CD14-positive monocyte (primary cell): ENCODE data around the gene HOXB8. TPM values are rescaled to one million over a fixed set of nuclear protein-coding genes. Genes with fewer than 3 reads are reported as not detected.

Source experiments
- DNase-seq, 3 donors: peaks; one replicate each; pipeline ENCODE4 v3.0.0-alpha.2; 2011 to 2022
- H2AFZ ChIP-seq: 2 replicates; pipeline ENCODE4 v1.6.0; 2012; ENCODE audit warnings: mild to moderate bottlenecking, low read depth, low read length, inconsistent platforms; ENCODE audit not compliant: insufficient read depth, poor library complexity, severe bottlenecking
- H3K27ac ChIP-seq, 2 donors: 1 replicate in 1 of 2; 2 replicates in 1 of 2; pipeline ENCODE4 v1.5.1; 2012 to 2013; ENCODE audit warnings: low read length in 2 of 2, control low read depth in 1 of 2, inconsistent platforms in 1 of 2, low read depth in 1 of 2, mild to moderate bottlenecking in 1 of 2
- H3K27me3 ChIP-seq, 2 donors: one replicate each; pipeline versions ENCODE4 v1.6.0 to v1.6.1; 2011 to 2013; ENCODE audit warnings: low read length in 2 of 2; ENCODE audit not compliant: control insufficient read depth in 2 of 2, insufficient read depth in 2 of 2
- H3K36me3 ChIP-seq, 2 donors: replicated peaks in 1 of 2; 1 replicate in 1 of 2; 2 replicates in 1 of 2; pipeline versions ENCODE4 v1.5.1 to v1.6.1; 2012 to 2013; ENCODE audit warnings: low read length in 2 of 2, control low read depth in 1 of 2, inconsistent platforms in 1 of 2, mild to moderate bottlenecking in 1 of 2; ENCODE audit not compliant: insufficient read depth in 2 of 2, control insufficient read depth in 1 of 2
- H3K4me1 ChIP-seq, 2 donors: 1 replicate in 1 of 2; 2 replicates in 1 of 2; pipeline versions ENCODE4 v1.5.1 to v1.6.1; 2012 to 2013; ENCODE audit warnings: low read length in 2 of 2, control low read depth in 1 of 2, inconsistent platforms in 1 of 2, mild to moderate bottlenecking in 1 of 2, moderate library complexity in 1 of 2; ENCODE audit not compliant: insufficient read depth in 2 of 2, control insufficient read depth in 1 of 2
- H3K4me2 ChIP-seq: replicated peaks from 2 replicates; pipeline ENCODE3; 2012; ENCODE audit warnings: low read length, moderate library complexity, mild to moderate bottlenecking; ENCODE audit not compliant: poor library complexity, severe bottlenecking; ENCODE audit errors: extremely low read depth
- H3K4me3 ChIP-seq, 3 experiments: fragments of 200-600 bp in 1 of 3; sonication (generic) in 1 of 3; replicated peaks in 1 of 3; 1 replicate in 2 of 3; 2 replicates in 1 of 3; pipeline ENCODE4 v1.5.1; 2011 to 2013; ENCODE audit warnings: low read length in 3 of 3, mild to moderate bottlenecking in 3 of 3, control low read depth in 2 of 3, low read depth in 2 of 3, inconsistent platforms in 1 of 3, moderate library complexity in 1 of 3
- H3K79me2 ChIP-seq: 2 replicates; pipeline ENCODE4 v1.6.0; 2012; ENCODE audit warnings: mild to moderate bottlenecking, control low read depth, inconsistent platforms, low read length, moderate library complexity; ENCODE audit not compliant: insufficient read depth
- H3K9ac ChIP-seq: 2 replicates; pipeline ENCODE4 v1.6.0; 2017; ENCODE audit warnings: low read length, mild to moderate bottlenecking; ENCODE audit not compliant: insufficient read depth, poor library complexity, severe bottlenecking
- H3K9me3 ChIP-seq, 2 donors: replicated peaks in 1 of 2; 1 replicate in 1 of 2; 2 replicates in 1 of 2; pipeline versions ENCODE4 v1.5.1 to v1.6.1; 2012 to 2013; ENCODE audit warnings: low read length in 2 of 2, control low read depth in 1 of 2; ENCODE audit not compliant: control insufficient read depth in 1 of 2, insufficient read depth in 1 of 2
- H4K20me1 ChIP-seq: 2 replicates; pipeline ENCODE4 v1.6.0; 2012; ENCODE audit warnings: mild to moderate bottlenecking, low read length, control low read depth, moderate library complexity; ENCODE audit not compliant: insufficient read depth
- H3K27ac Mint-ChIP-seq, 7 donors: one replicate each; pipeline ENCODE4 v1.8.0; 2020; ENCODE audit warnings: mild to moderate bottlenecking in 7 of 7, mixed read lengths in 7 of 7, moderate library complexity in 6 of 7, inconsistent platforms in 2 of 7
- H3K27me3 Mint-ChIP-seq, 3 donors: one replicate each; pipeline ENCODE4 v1.8.0; 2021 to 2022; ENCODE audit warnings: low read depth in 3 of 3, mild to moderate bottlenecking in 3 of 3, mixed read lengths in 3 of 3, moderate library complexity in 3 of 3, inconsistent platforms in 1 of 3
- H3K36me3 Mint-ChIP-seq, 2 donors: one replicate each; pipeline ENCODE4 v1.8.0; 2020; ENCODE audit warnings: mixed read lengths in 2 of 2, inconsistent platforms in 1 of 2, mild to moderate bottlenecking in 1 of 2
- H3K4me1 Mint-ChIP-seq: one replicate; pipeline ENCODE4 v1.8.0; 2020; ENCODE audit warnings: mild to moderate bottlenecking, mixed read lengths
- H3K4me3 Mint-ChIP-seq, 2 donors: one replicate each; pipeline ENCODE4 v1.8.0; 2020; ENCODE audit warnings: mild to moderate bottlenecking in 2 of 2, mixed read lengths in 2 of 2, moderate library complexity in 1 of 2
- H3K9me3 Mint-ChIP-seq, 7 donors: one replicate each; pipeline ENCODE4 v1.8.0; 2020 to 2022; ENCODE audit warnings: mixed read lengths in 7 of 7, mild to moderate bottlenecking in 6 of 7, moderate library complexity in 6 of 7, inconsistent platforms in 2 of 7
- WGBS: methylation state at CpG from one replicate; pipeline ENCODE4 v1.1.5; 2013; ENCODE audit warnings: missing lambda C conversion rate; ENCODE audit not compliant: insufficient coverage; 5-methylcytosine and 5-hydroxymethylcytosine counted together
- intact Hi-C, 2 donors: fragments of 100-400 bp; cut with micrococcal nuclease; formaldehyde crosslinking; loops; one replicate each; pipeline versions ENCODE4 v1.15.0 to v1.15.1; 2023
- polyA plus RNA-seq, 3 donors: library from polyadenylated mRNA; depleted of rRNA in 1 of 3; unstranded in 2 of 3; stranded (reverse) in 1 of 3; fragments of 300-500 nt in 2 of 3; fragments of >200 nt in 1 of 3; fragmentation: Illumina TruSeq in 2 of 3; gene quantifications; 1 replicate in 2 of 3; 2 replicates in 1 of 3; pipeline ENCODE4 v1.2.3, GENCODE V29; 2012 to 2021
- TF ChIP-seq, protein P1 (sequence below): fragments of 200-600 bp; IDR thresholded peaks from one replicate; pipeline ENCODE4 v1.8.0; 2022; ENCODE audit warnings: antibody characterized with exemption, mild to moderate bottlenecking

Gene HOXB8
- polyA plus RNA-seq, 3 donors: not detected

DNA sequence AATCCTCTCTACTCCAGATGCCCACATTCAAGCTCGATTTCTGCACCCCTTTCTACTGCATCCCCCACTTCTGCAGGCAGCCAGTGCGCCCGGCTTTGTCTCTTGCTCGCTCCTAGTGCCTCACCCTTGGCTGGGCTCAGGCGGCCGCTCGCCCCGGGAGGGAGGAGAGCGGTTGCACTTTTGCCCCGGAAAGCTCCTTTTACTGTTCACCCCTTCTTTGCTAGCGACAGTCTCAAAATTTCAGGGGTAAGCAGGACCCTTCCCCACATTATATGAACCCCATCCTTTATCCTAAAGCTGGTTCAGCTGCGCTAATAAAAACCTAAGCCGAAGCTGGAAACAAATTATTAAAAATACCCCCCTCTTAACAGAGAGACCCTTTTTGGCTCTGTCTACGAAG, 22.5 kb downstream of the HOXB8 start:
- Histone ChIP-seq H2AFZ (no peak overlapping the region), H3K27ac (no peak overlapping the region), H3K9ac (no peak overlapping the region), H3K27me3 (peaks cover 82 to 100% of the 10 kb centered on the region in 2 donors), H3K4me1 (peaks cover 21 to 34% of the 10 kb centered on the region in 2 donors), H3K9me3 (peaks cover 0 to 26% of the 10 kb centered on the region in 2 donors), H3K4me2 (no peak overlapping the region), H3K79me2 (no peaks in the 10 kb centered on the region), H4K20me1 (no peaks in the 10 kb centered on the region), H3K36me3 (no peaks in the 10 kb centered on the region), H3K4me3 (no peak overlapping the region)
- Mint-ChIP-seq H3K9me3 (peaks cover 0 to 32% (median 13%) of the 10 kb centered on the region in 7 donors), H3K4me3 (peak overlapping the region in 1 of 2 donors; percentile 92), H3K4me1 (peaks cover 47% of the 10 kb centered on the region), H3K27me3 (peaks cover 99 to 100% (median 100%) of the 10 kb centered on the region in 3 donors), H3K27ac (peak overlapping the region in 2 of 7 donors; percentile 36 to 64), H3K36me3 (peaks cover 9 to 33% of the 10 kb centered on the region in 2 donors)
- intact Hi-C loops: loop anchor here (5.0 kb wide), 2 partner anchors 100 to 255 kb away; no protein-coding TSS in a partner anchor
- no peak for DNase-seq
- TF ChIP-seq, protein P1, sequence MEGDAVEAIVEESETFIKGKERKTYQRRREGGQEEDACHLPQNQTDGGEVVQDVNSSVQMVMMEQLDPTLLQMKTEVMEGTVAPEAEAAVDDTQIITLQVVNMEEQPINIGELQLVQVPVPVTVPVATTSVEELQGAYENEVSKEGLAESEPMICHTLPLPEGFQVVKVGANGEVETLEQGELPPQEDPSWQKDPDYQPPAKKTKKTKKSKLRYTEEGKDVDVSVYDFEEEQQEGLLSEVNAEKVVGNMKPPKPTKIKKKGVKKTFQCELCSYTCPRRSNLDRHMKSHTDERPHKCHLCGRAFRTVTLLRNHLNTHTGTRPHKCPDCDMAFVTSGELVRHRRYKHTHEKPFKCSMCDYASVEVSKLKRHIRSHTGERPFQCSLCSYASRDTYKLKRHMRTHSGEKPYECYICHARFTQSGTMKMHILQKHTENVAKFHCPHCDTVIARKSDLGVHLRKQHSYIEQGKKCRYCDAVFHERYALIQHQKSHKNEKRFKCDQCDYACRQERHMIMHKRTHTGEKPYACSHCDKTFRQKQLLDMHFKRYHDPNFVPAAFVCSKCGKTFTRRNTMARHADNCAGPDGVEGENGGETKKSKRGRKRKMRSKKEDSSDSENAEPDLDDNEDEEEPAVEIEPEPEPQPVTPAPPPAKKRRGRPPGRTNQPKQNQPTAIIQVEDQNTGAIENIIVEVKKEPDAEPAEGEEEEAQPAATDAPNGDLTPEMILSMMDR: no peak
- WGBS: 1% methylated on average over 8 of the region's 14 CpGs

DNA sequence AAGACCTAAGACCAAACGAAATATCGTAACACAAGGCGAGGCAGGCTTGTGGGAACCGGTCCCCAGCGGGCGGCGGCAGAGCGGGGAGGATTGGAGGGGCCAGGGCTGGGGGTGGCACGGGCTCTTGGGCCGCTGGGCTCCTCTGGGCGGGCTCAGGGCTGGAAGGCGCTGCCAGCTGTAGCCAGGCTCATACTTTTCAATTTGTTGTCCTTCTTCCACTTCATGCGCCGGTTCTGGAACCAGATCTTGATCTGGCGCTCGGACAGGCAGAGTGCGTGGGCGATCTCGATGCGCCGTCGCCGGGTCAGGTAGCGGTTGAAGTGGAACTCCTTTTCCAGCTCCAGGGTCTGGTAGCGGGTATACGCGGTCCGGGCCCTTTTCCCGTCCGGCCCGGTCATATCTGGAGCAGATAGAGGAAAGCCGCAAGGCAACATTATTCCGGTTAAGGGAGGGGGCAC, 23.0 kb downstream of the HOXB8 start:
- Histone ChIP-seq H3K27me3 (peaks cover 82 to 100% of the 10 kb centered on the region in 2 donors), H3K9ac (no peak overlapping the region), H3K9me3 (peaks cover 0 to 26% of the 10 kb centered on the region in 2 donors), H3K27ac (no peak overlapping the region), H3K4me2 (no peak overlapping the region), H3K4me1 (peaks cover 21 to 34% of the 10 kb centered on the region in 2 donors), H3K36me3 (no peaks in the 10 kb centered on the region), H4K20me1 (no peaks in the 10 kb centered on the region), H3K79me2 (no peaks in the 10 kb centered on the region), H3K4me3 (no peak overlapping the region), H2AFZ (no peak overlapping the region)
- intact Hi-C loops: loop anchor here (5.0 kb wide), 2 partner anchors 100 to 255 kb away; no protein-coding TSS in a partner anchor
- Mint-ChIP-seq H3K36me3 (peaks cover 13 to 37% of the 10 kb centered on the region in 2 donors), H3K4me3 (peak overlapping the region in 1 of 2 donors; percentile 92), H3K9me3 (peaks cover 0 to 35% (median 13%) of the 10 kb centered on the region in 7 donors), H3K4me1 (peaks cover 48% of the 10 kb centered on the region), H3K27ac (no peak overlapping the region), H3K27me3 (peaks cover 99 to 100% (median 100%) of the 10 kb centered on the region in 3 donors)
- DNase-seq: no peak
- TF ChIP-seq, protein P1: no peak
- WGBS: 8% methylated on average over 24 of the region's 33 CpGs
